ENCODE data around the gene MTARC1.

The MTARC1 gene

GRCh38 chr1:220786337-220787068 lies at the start of gene MTARC1:
TSS of gene MTARC1 (plus strand) at chr1:220786913. CDS start at chr1:220786945, 32 bp downstream.
- DNase-seq: peak; percentile 68

GRCh38 chr1:220741349-220741748 lies 45.4 kb upstream of the MTARC1 start:
- DNase-seq: no peak

- no peak for DNase-seq
These were observed 44.9 kb upstream of the MTARC1 start for GRCh38 chr1:220741825-220742224.

GRCh38 chr1:220742520-220742919 lies 44.2 kb upstream of the MTARC1 start:
- no peak for DNase-seq

- no peak for DNase-seq
These were observed 39.9 kb upstream of the MTARC1 start for GRCh38 chr1:220746851-220747250.

GRCh38 chr1:220747437-220748088 lies 39.1 kb upstream of the MTARC1 start:
- DNase-seq: no peak

- no peak for DNase-seq
These were observed 38.4 kb upstream of the MTARC1 start, which contains the start of gene MTARC2 for GRCh38 chr1:220748089-220748934. TSS of gene MTARC2 (plus strand) at chr1:220748322. CDS start at chr1:220748532, 210 bp downstream.

GRCh38 chr1:220748936-220749335 lies 37.8 kb upstream of the MTARC1 start:
- no peak for DNase-seq

GRCh38 chr1:220750131-220750515 lies 36.6 kb upstream of the MTARC1 start:
- no peak for DNase-seq

- no peak for DNase-seq
These were observed 35.6 kb upstream of the MTARC1 start for GRCh38 chr1:220751111-220751510.

- no peak for DNase-seq
These were observed 32.3 kb upstream of the MTARC1 start for GRCh38 chr1:220754212-220754917.

- DNase-seq: no peak
These were observed 31.8 kb upstream of the MTARC1 start for GRCh38 chr1:220754918-220755295.

GRCh38 chr1:220755309-220755708 lies 31.4 kb upstream of the MTARC1 start:
- no peak for DNase-seq

GRCh38 chr1:220757441-220757840 lies 29.3 kb upstream of the MTARC1 start:
- no peak for DNase-seq

GRCh38 chr1:220759147-220759546 lies 27.6 kb upstream of the MTARC1 start:
- no peak for DNase-seq

GRCh38 chr1:220761688-220762427 lies 24.9 kb upstream of the MTARC1 start:
- peak; percentile 30 for DNase-seq

GRCh38 chr1:220764757-220765156 lies 22.0 kb upstream of the MTARC1 start:
- DNase-seq: no peak

- no peak for DNase-seq
These were observed 19.2 kb upstream of the MTARC1 start for GRCh38 chr1:220767312-220768125.

- no peak for DNase-seq
These were observed 18.5 kb upstream of the MTARC1 start for GRCh38 chr1:220768126-220768601.

GRCh38 chr1:220769205-220769604 lies 17.5 kb upstream of the MTARC1 start:
- DNase-seq: no peak

Measured in NCI-H2171 (cell line).